K562 (cell line): ENCODE data around the gene FAM169A. TPM values are rescaled to one million over a fixed set of nuclear protein-coding genes. Genes with fewer than 3 reads are reported as not detected.

Experiments
- BCOR ChIP-seq: fragments of 450-650 bp; IDR thresholded peaks from 2 replicates; pipeline ENCODE4 v1.6.1; 2016
- DPF2 ChIP-seq: fragments of 450-650 bp; IDR thresholded peaks from 2 replicates; pipeline ENCODE4 v1.6.1; 2016
- HNRNPLL ChIP-seq: fragments of 200-400 bp; formaldehyde crosslinking; IDR thresholded peaks from 2 replicates; pipeline ENCODE4 v1.6.1; 2017; ENCODE audit warnings: low read length, low read depth, mild to moderate bottlenecking; ENCODE audit not compliant: poor library complexity, severe bottlenecking
- MCM3 ChIP-seq: fragments of 450-650 bp; IDR thresholded peaks from 2 replicates; pipeline ENCODE4 v1.6.1; 2016
- SIX5 ChIP-seq, 2 experiments: IDR thresholded peaks; 2 replicates each; pipeline ENCODE4 v1.6.1; 2011; ENCODE audit warnings: low read length in 2 of 2, borderline replicate concordance in 1 of 2, low read depth in 1 of 2, mild to moderate bottlenecking in 1 of 2, moderate library complexity in 1 of 2; ENCODE audit not compliant: insufficient read depth in 1 of 2
- SMAD4 ChIP-seq: fragments of 250-450 bp; sonication (Bioruptor Pico); conservative IDR thresholded peaks from 2 replicates; pipeline ENCODE4 v1.8.0; 2021; ENCODE audit warnings: inconsistent platforms, mild to moderate bottlenecking, moderate library complexity
- TFAM ChIP-seq: fragments of 250-450 bp; sonication (Bioruptor Pico); conservative IDR thresholded peaks from 2 replicates; pipeline ENCODE4 v1.5.0; 2021; ENCODE audit warnings: mild to moderate bottlenecking, moderate library complexity
- ZC3H11A ChIP-seq: IDR thresholded peaks from 2 replicates; pipeline ENCODE4 v1.6.1; 2012; ENCODE audit warnings: low read depth, low read length, improper control_type of control experiment
- ZNF311 ChIP-seq: fragments of 250-450 bp; sonication (Bioruptor Pico); IDR thresholded peaks from 2 replicates; pipeline ENCODE4 v1.4.0; 2020; ENCODE audit warnings: mild to moderate bottlenecking, moderate library complexity
- polyA plus RNA-seq, 8 experiments: library from polyadenylated mRNA; depleted of rRNA in 4 of 8; stranded (reverse) in 5 of 8; unstranded in 3 of 8; fragments of >200 nt; fragmentation: Nextera tagmentation in 2 of 8; fragmentation: Illumina TruSeq in 1 of 8; extraction: Ambion mirVana in 2 of 8; extraction: Trizol in 1 of 8; gene quantifications; 2 replicates each; pipeline versions ENCODE4 v1.2.1 to v1.2.3, GENCODE V29; 2011 to 2014; ENCODE audit warnings: inconsistent platforms in 1 of 8, missing spikeins in 1 of 8
- total RNA-seq, 7 experiments: library from RNA; depleted of rRNA in 6 of 7; stranded (reverse); fragments of >200 nt in 6 of 7; fragmentation: Illumina TruSeq in 2 of 7; extraction: Trizol in 2 of 7; gene quantifications; 2 replicates each; pipeline versions ENCODE4 v1.2.1 to v1.2.3, GENCODE V29; 2011 to 2021; ENCODE audit warnings: low replicate concordance in 1 of 7
- TF ChIP-seq, protein P1 (sequence below): fragments of 200-600 bp; sonication (generic); IDR thresholded peaks from one replicate; pipeline ENCODE4 v1.6.1; 2012; ENCODE audit warnings: mild to moderate bottlenecking, low read depth, low read length, inconsistent platforms
- TF ChIP-seq, protein P2 (sequence below), 2 experiments: fragments of 450-650 bp; conservative IDR thresholded peaks; 2 replicates each; pipeline ENCODE4 v1.6.1; 2017; ENCODE audit warnings: mild to moderate bottlenecking in 2 of 2, moderate library complexity in 2 of 2
- TF ChIP-seq, protein P3 (sequence below): fragments of 250-450 bp; sonication (Bioruptor Pico); IDR thresholded peaks from 2 replicates; pipeline ENCODE4 v1.8.0; 2021; ENCODE audit warnings: moderate library complexity, mild to moderate bottlenecking, inconsistent platforms

Gene FAM169A
- total and polyA plus RNA-seq, 9 of the 15 experiments (the other 6 are each of a cell fraction or from before 2014, with no cell fraction given) = 0.01 to 0.04 TPM; not detected in 7

DNA sequence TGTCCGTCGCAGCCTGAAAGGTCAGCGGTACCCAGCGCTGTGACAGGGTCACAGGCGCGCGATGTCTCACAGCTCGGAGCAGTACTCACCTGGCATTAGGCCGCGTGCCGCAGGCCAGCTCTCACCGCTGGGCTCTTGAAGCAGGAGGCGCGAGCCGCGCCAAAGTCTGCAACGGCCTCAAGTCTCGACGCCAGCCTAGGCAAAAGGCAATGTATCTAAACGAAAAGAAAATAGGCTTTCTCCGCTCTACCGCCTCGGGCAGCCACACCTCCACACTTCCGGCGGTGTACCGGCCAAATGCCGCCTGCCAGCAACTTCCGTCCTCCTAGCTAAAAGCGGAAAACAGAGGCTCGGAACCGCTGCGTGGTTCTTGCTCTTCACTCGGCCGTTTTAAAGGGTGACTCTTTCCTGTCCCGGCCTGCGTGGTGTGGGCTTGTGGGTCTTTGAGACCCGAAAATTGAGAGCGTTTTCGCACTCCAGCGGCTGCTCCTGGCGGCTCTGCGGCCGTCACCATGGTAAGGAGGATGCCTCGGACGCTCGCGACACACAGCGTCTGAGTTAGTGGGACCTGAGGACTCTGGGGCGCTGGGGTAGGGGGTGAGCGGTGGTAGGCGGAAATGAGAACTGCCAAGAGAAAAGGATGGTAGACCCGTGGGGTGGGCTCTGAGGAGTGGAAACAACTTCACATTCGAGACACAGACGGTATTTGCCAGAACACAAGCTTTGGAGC is 99.2 kb downstream of the FAM169A start, which contains the start of the genes GFM2 and NSA2 (continued):
- TF ChIP-seq, protein P1, sequence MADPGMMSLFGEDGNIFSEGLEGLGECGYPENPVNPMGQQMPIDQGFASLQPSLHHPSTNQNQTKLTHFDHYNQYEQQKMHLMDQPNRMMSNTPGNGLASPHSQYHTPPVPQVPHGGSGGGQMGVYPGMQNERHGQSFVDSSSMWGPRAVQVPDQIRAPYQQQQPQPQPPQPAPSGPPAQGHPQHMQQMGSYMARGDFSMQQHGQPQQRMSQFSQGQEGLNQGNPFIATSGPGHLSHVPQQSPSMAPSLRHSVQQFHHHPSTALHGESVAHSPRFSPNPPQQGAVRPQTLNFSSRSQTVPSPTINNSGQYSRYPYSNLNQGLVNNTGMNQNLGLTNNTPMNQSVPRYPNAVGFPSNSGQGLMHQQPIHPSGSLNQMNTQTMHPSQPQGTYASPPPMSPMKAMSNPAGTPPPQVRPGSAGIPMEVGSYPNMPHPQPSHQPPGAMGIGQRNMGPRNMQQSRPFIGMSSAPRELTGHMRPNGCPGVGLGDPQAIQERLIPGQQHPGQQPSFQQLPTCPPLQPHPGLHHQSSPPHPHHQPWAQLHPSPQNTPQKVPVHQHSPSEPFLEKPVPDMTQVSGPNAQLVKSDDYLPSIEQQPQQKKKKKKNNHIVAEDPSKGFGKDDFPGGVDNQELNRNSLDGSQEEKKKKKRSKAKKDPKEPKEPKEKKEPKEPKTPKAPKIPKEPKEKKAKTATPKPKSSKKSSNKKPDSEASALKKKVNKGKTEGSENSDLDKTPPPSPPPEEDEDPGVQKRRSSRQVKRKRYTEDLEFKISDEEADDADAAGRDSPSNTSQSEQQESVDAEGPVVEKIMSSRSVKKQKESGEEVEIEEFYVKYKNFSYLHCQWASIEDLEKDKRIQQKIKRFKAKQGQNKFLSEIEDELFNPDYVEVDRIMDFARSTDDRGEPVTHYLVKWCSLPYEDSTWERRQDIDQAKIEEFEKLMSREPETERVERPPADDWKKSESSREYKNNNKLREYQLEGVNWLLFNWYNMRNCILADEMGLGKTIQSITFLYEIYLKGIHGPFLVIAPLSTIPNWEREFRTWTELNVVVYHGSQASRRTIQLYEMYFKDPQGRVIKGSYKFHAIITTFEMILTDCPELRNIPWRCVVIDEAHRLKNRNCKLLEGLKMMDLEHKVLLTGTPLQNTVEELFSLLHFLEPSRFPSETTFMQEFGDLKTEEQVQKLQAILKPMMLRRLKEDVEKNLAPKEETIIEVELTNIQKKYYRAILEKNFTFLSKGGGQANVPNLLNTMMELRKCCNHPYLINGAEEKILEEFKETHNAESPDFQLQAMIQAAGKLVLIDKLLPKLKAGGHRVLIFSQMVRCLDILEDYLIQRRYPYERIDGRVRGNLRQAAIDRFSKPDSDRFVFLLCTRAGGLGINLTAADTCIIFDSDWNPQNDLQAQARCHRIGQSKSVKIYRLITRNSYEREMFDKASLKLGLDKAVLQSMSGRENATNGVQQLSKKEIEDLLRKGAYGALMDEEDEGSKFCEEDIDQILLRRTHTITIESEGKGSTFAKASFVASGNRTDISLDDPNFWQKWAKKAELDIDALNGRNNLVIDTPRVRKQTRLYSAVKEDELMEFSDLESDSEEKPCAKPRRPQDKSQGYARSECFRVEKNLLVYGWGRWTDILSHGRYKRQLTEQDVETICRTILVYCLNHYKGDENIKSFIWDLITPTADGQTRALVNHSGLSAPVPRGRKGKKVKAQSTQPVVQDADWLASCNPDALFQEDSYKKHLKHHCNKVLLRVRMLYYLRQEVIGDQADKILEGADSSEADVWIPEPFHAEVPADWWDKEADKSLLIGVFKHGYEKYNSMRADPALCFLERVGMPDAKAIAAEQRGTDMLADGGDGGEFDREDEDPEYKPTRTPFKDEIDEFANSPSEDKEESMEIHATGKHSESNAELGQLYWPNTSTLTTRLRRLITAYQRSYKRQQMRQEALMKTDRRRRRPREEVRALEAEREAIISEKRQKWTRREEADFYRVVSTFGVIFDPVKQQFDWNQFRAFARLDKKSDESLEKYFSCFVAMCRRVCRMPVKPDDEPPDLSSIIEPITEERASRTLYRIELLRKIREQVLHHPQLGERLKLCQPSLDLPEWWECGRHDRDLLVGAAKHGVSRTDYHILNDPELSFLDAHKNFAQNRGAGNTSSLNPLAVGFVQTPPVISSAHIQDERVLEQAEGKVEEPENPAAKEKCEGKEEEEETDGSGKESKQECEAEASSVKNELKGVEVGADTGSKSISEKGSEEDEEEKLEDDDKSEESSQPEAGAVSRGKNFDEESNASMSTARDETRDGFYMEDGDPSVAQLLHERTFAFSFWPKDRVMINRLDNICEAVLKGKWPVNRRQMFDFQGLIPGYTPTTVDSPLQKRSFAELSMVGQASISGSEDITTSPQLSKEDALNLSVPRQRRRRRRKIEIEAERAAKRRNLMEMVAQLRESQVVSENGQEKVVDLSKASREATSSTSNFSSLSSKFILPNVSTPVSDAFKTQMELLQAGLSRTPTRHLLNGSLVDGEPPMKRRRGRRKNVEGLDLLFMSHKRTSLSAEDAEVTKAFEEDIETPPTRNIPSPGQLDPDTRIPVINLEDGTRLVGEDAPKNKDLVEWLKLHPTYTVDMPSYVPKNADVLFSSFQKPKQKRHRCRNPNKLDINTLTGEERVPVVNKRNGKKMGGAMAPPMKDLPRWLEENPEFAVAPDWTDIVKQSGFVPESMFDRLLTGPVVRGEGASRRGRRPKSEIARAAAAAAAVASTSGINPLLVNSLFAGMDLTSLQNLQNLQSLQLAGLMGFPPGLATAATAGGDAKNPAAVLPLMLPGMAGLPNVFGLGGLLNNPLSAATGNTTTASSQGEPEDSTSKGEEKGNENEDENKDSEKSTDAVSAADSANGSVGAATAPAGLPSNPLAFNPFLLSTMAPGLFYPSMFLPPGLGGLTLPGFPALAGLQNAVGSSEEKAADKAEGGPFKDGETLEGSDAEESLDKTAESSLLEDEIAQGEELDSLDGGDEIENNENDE = no peak
- TF ChIP-seq ZNF311 (CRISPR knock-in tag) (no peak), BCOR (no peak), SIX5 (IDR thresholded peaks at IDR 0.05; ENCODE audit: borderline replicate concordance in 1 of 2, insufficient read depth in 1 of 2, low read depth in 1 of 2, low read length in 2 of 2) (peak; percentile 34 to 49; a peak in 3 of 4 replicates), MCM3 (no peak), TFAM (CRISPR knock-in tag) (no peak), DPF2 (no peak), HNRNPLL (no peak), ZC3H11A (peak; percentile 88; the same call in 1 of the 2 replicates), SMAD4 (CRISPR knock-in tag) (0 out of 2 replicates have a peak, but pooled peaks have one; percentile 42)
- TF ChIP-seq, protein P2, sequence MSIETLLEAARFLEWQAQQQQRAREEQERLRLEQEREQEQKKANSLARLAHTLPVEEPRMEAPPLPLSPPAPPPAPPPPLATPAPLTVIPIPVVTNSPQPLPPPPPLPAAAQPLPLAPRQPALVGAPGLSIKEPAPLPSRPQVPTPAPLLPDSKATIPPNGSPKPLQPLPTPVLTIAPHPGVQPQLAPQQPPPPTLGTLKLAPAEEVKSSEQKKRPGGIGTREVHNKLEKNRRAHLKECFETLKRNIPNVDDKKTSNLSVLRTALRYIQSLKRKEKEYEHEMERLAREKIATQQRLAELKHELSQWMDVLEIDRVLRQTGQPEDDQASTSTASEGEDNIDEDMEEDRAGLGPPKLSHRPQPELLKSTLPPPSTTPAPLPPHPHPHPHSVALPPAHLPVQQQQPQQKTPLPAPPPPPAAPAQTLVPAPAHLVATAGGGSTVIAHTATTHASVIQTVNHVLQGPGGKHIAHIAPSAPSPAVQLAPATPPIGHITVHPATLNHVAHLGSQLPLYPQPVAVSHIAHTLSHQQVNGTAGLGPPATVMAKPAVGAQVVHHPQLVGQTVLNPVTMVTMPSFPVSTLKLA (conservative IDR thresholded peaks at IDR 0.05) = peak; percentile 82 to 90
- TF ChIP-seq, protein P3, sequence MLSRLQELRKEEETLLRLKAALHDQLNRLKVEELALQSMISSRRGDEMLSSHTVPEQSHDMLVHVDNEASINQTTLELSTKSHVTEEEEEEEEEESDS (CRISPR knock-in tag) = no peak
